Fibroblast of lung (primary cell): ENCODE results near the gene SP140L.

Experiments
- CTCF ChIP-seq, 2 donors: IDR thresholded peaks in 1 of 2; conservative IDR thresholded peaks in 1 of 2; 1 replicate in 1 of 2; 2 replicates in 1 of 2; pipeline ENCODE4 v1.5.1; 2011 to 2012; ENCODE audit warnings: low read length in 2 of 2, control low read depth in 1 of 2, inconsistent platforms in 1 of 2, low read depth in 1 of 2, mild to moderate bottlenecking in 1 of 2
- EZH2 ChIP-seq: IDR thresholded peaks from 2 replicates; pipeline ENCODE4 v1.5.1; 2012; ENCODE audit warnings: low read length, control low read depth, mild to moderate bottlenecking; ENCODE audit errors: missing control alignments

GRCh38 chr2:230306474-230306873 lies 20.5 kb upstream of the SP140L start:
- TF ChIP-seq CTCF (conservative IDR thresholded peaks at IDR 0.05 in 1 of 2, IDR thresholded peaks at IDR 0.05 in 1 of 2; ENCODE audit: low read depth in 1 of 2, low read length in 2 of 2) (no peak), EZH2 (no peak)
